Activated T-helper 1 cell treated with Interleukin-2 at 50 U/mL for 16 hours (primary cell): Measurements from ENCODE around the gene RASL10A.
A peak's percentile ranks its signal among the peaks of the same experiment; 100 is the strongest.

Source experiments
- DNase-seq: peaks from one replicate; pipeline ENCODE4 v3.0.0-alpha.2; 2020; ENCODE audit warnings: low read depth

RASL10A gene

GRCh38 chr22:29267858-29268510, 47.5 kb downstream of the RASL10A start, which contains the start of the genes EWSR1 and RHBDD3:
EWSR1 (plus strand) TSS chr22:29268268; CDS start chr22:29268337, 69 bp downstream.
RHBDD3 (minus strand) TSS chr22:29267981; CDS start chr22:29265626, 2,355 bp downstream.
- peak; percentile 92 for DNase-seq

- DNase-seq, result no peak
These were observed 48.0 kb downstream of the RASL10A start for GRCh38 chr22:29267462-29267857.

- DNase-seq, result no peak
These were observed 48.7 kb downstream of the RASL10A start for GRCh38 chr22:29266564-29267461.

GRCh38 chr22:29265929-29266328, 49.6 kb downstream of the RASL10A start:
- DNase-seq, result no peak

- no peak for DNase-seq
These were observed 50.2 kb downstream of the RASL10A start for GRCh38 chr22:29265305-29265704.

GRCh38 chr22:29263791-29264276, 51.7 kb downstream of the RASL10A start:
- DNase-seq, result no peak
